ENCODE results near the gene SELENOO.

- TF ChIP-seq ELF1 (IDR thresholded peaks at IDR 0.05) (no peak), TAF1 (IDR thresholded peaks at IDR 0.05; ENCODE audit: borderline replicate concordance, low read depth, low read length) (no peak), CTCF (IDR thresholded peaks at IDR 0.05) (no peak), YY1 (IDR thresholded peaks at IDR 0.05; ENCODE audit: low read depth) (no peak)
These were observed 58.5 kb downstream of the SELENOO start for GRCh38 chr22:50259302-50259701.
